Neuronal stem cell (in vitro differentiated cells): ENCODE results near the gene CALCOCO1.
A peak's percentile ranks its signal among the peaks of the same experiment; 100 is the strongest.
"Not testable (repeated sequence)": the region's sequence is repeated elsewhere in the genome, so short reads cannot be mapped to it uniquely, and the experiment has no call there.

Experiments
- DNase-seq: peaks from one replicate; pipeline ENCODE4 v3.0.0-alpha.2; 2013; ENCODE audit warnings: low spot score
- H2AFZ ChIP-seq: one replicate; pipeline ENCODE4 v1.6.1; 2013; ENCODE audit warnings: mild to moderate bottlenecking, low read length, inconsistent platforms
- H2AK5ac ChIP-seq: 2 replicates; pipeline ENCODE4 v1.6.1; 2013; ENCODE audit warnings: low read depth, mild to moderate bottlenecking, inconsistent platforms, low read length, moderate library complexity, mixed read lengths
- H2BK120ac ChIP-seq: 2 replicates; pipeline ENCODE4 v1.6.1; 2013; ENCODE audit warnings: low read depth, mild to moderate bottlenecking, inconsistent platforms, low read length, moderate library complexity, mixed read lengths
- H2BK12ac ChIP-seq: one replicate; pipeline ENCODE4 v1.6.1; 2013; ENCODE audit warnings: low read length, inconsistent platforms
- H2BK15ac ChIP-seq: 2 replicates; pipeline ENCODE4 v1.6.1; 2013; ENCODE audit warnings: mild to moderate bottlenecking, low read length, inconsistent platforms, mixed read lengths
- H2BK5ac ChIP-seq: one replicate; pipeline ENCODE4 v1.6.1; 2013; ENCODE audit warnings: inconsistent platforms, mild to moderate bottlenecking, low read length, moderate library complexity
- H3K14ac ChIP-seq: one replicate; pipeline ENCODE4 v1.6.1; 2013; ENCODE audit warnings: low read length, inconsistent platforms
- H3K18ac ChIP-seq: 2 replicates; pipeline ENCODE4 v1.6.1; 2013; ENCODE audit warnings: low read length, inconsistent platforms
- H3K23ac ChIP-seq: 2 replicates; pipeline ENCODE4 v1.6.1; 2013; ENCODE audit warnings: low read depth, mild to moderate bottlenecking, mixed read lengths, low read length, inconsistent platforms; ENCODE audit not compliant: poor library complexity
- H3K27ac ChIP-seq: replicated peaks from 3 replicates; pipeline ENCODE4 v1.5.1; 2013; ENCODE audit warnings: low read length, inconsistent platforms
- H3K27me3 ChIP-seq, 3 experiments: 2 replicates each; pipeline ENCODE4 v1.6.1; 2013; ENCODE audit warnings: low read length in 3 of 3, mild to moderate bottlenecking in 2 of 3, inconsistent platforms in 1 of 3, low read depth in 1 of 3, mixed read lengths in 1 of 3, moderate library complexity in 1 of 3; ENCODE audit not compliant: control insufficient read depth in 3 of 3, insufficient read depth in 3 of 3
- H3K36me3 ChIP-seq, 2 donors: replicated peaks in 1 of 2; 2 replicates each; pipeline ENCODE4 v1.6.1; 2013; ENCODE audit warnings: low read length in 2 of 2; ENCODE audit not compliant: control insufficient read depth in 2 of 2, insufficient read depth in 2 of 2
- H3K4ac ChIP-seq: 2 replicates; pipeline ENCODE4 v1.6.1; 2013; ENCODE audit warnings: inconsistent platforms, mild to moderate bottlenecking, low read length, moderate library complexity
- H3K4me1 ChIP-seq, 2 donors: 1 replicate in 1 of 2; 2 replicates in 1 of 2; pipeline ENCODE4 v1.6.1; 2013; ENCODE audit warnings: low read length in 2 of 2, low read depth in 1 of 2; ENCODE audit not compliant: control insufficient read depth in 2 of 2, insufficient read depth in 1 of 2
- H3K4me2 ChIP-seq: one replicate; pipeline ENCODE4 v1.6.1; 2013; ENCODE audit warnings: mild to moderate bottlenecking, low read length, inconsistent platforms; ENCODE audit not compliant: insufficient read depth, poor library complexity, severe bottlenecking
- H3K4me3 ChIP-seq, 2 donors: 2 replicates each; pipeline ENCODE4 v1.5.1; 2013; ENCODE audit warnings: low read length in 2 of 2, mild to moderate bottlenecking in 2 of 2, inconsistent platforms in 1 of 2, moderate library complexity in 1 of 2
- H3K79me1 ChIP-seq: one replicate; pipeline ENCODE4 v1.6.1; 2013; ENCODE audit warnings: low read depth, mild to moderate bottlenecking, inconsistent platforms, low read length, moderate library complexity
- H3K9ac ChIP-seq: one replicate; pipeline ENCODE4 v1.6.1; 2013; ENCODE audit warnings: mild to moderate bottlenecking, low read depth, low read length, inconsistent platforms; ENCODE audit not compliant: poor library complexity
- H3K9me3 ChIP-seq, 2 donors: replicated peaks in 1 of 2; 2 replicates each; pipeline versions ENCODE3 to v1.6.1; 2013; ENCODE audit warnings: low read length in 2 of 2, mild to moderate bottlenecking in 2 of 2, inconsistent platforms in 1 of 2, low read depth in 1 of 2, mixed read lengths in 1 of 2, moderate library complexity in 1 of 2; ENCODE audit not compliant: control insufficient read depth in 2 of 2, insufficient read depth in 1 of 2
- H4K8ac ChIP-seq: one replicate; pipeline ENCODE4 v1.6.1; 2013; ENCODE audit warnings: low read depth, mild to moderate bottlenecking, inconsistent platforms, low read length, moderate library complexity
- H4K91ac ChIP-seq: one replicate; pipeline ENCODE4 v1.6.1; 2013; ENCODE audit warnings: low read length, low read depth, mild to moderate bottlenecking, inconsistent platforms; ENCODE audit not compliant: poor library complexity
- WGBS, 2 donors: extraction: QIAGEN DNeasy Blood & Tissue Kit; methylation state at CpG; one replicate each; pipeline ENCODE4 v1.1.7; 2013; ENCODE audit warnings: missing lambda C conversion rate in 2 of 2, mixed read lengths in 1 of 2; ENCODE audit not compliant: insufficient read length in 2 of 2, insufficient replicate concordance in 1 of 2; ENCODE audit errors: extremely low coverage in 2 of 2; 5-methylcytosine and 5-hydroxymethylcytosine counted together

The CALCOCO1 gene

GRCh38 chr12:53722450-53723041 is 4.7 kb downstream of the CALCOCO1 start:
- no peak overlapping the region for H4K8ac ChIP-seq
- H3K4ac ChIP-seq, result no peak overlapping the region
- no peak overlapping the region for H3K4me2 ChIP-seq
- H2AK5ac ChIP-seq, result no peak overlapping the region
- H2BK12ac ChIP-seq, result no peak overlapping the region
- H2BK120ac ChIP-seq, result no peak overlapping the region
- no peak overlapping the region for H2BK15ac ChIP-seq
- H3K27ac ChIP-seq, result no peak overlapping the region
- H3K18ac ChIP-seq, result no peak overlapping the region
- H3K79me1 ChIP-seq, result no peaks in the 10 kb centered on the region
- no peak for DNase-seq
- no CpG with 5 or more reads among the region's 3 CpGs for WGBS, 2 donors
- H3K4me1 ChIP-seq, result peaks cover 0 to 4% of the 10 kb centered on the region in 2 donors
- no peak overlapping the region for H4K91ac ChIP-seq
- no peak overlapping the region for H3K14ac ChIP-seq
- peaks cover 0 to 2% of the 10 kb centered on the region in 2 donors for H3K36me3 ChIP-seq
- H3K27me3 ChIP-seq, result no peaks in the 10 kb centered on the region
- no peak overlapping the region for H3K4me3 ChIP-seq
- no peak overlapping the region for H2AFZ ChIP-seq
- H3K9ac ChIP-seq, result peak overlapping the region; percentile 57
- no peak overlapping the region for H2BK5ac ChIP-seq
- H3K9me3 ChIP-seq, result no peaks in the 10 kb centered on the region
- no peak overlapping the region for H3K23ac ChIP-seq

DNA sequence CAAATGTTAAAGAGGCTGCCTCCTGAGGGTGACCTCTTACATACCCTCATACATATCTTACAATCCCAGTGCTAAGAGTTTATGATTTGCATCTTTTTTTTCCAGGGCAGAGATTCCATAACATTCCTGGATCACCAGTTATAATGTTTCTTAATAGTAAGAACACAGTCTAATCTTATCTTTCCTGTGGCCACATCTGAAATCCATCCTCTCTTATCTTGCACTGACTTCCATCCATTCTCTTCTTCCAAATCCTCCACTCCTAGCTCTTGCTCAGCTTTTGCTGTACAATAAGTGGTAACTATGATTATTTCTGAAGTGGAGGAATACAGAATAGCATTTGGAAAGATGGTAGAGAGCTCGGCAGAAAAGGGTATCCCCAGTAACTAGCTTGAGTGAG is 6.3 kb downstream of the CALCOCO1 start:
- Histone ChIP-seq H3K4ac (no peak overlapping the region), H2AK5ac (no peak overlapping the region), H3K4me2 (no peak overlapping the region), H3K23ac (no peak overlapping the region), H3K4me3 (no peak overlapping the region), H3K9me3 (no peaks in the 10 kb centered on the region), H3K36me3 (peaks cover 0 to 2% of the 10 kb centered on the region in 2 donors), H2BK12ac (no peak overlapping the region), H3K4me1 (peaks cover 0 to 1% of the 10 kb centered on the region in 2 donors), H2BK15ac (no peak overlapping the region), H2BK120ac (no peak overlapping the region), H3K27ac (no peak overlapping the region), H4K91ac (no peak overlapping the region), H3K18ac (no peak overlapping the region), H4K8ac (no peak overlapping the region), H3K27me3 (no peaks in the 10 kb centered on the region), H3K9ac (no peak overlapping the region), H3K14ac (no peak overlapping the region), H2AFZ (no peak overlapping the region), H3K79me1 (no peaks in the 10 kb centered on the region), H2BK5ac (no peak overlapping the region)
- no peak for DNase-seq
- WGBS, 2 donors, result no CpG with 5 or more reads among the region's 1 CpG

GRCh38 chr12:53719649-53720048 is 7.6 kb downstream of the CALCOCO1 start:
- Histone ChIP-seq H2BK15ac (no peak overlapping the region), H2AK5ac (no peak overlapping the region), H4K8ac (no peak overlapping the region), H3K18ac (no peak overlapping the region), H3K36me3 (peaks cover 0 to 2% of the 10 kb centered on the region in 2 donors), H3K23ac (no peak overlapping the region), H3K27me3 (no peaks in the 10 kb centered on the region), H3K27ac (no peak overlapping the region), H3K9ac (no peak overlapping the region), H3K9me3 (no peaks in the 10 kb centered on the region), H3K14ac (no peak overlapping the region), H3K4me3 (no peak overlapping the region), H3K4me2 (no peak overlapping the region), H3K4ac (no peak overlapping the region), H2BK5ac (no peak overlapping the region), H4K91ac (no peak overlapping the region), H3K4me1 (peaks cover 0 to 1% of the 10 kb centered on the region in 2 donors), H2BK120ac (no peak overlapping the region), H2AFZ (no peak overlapping the region), H3K79me1 (no peaks in the 10 kb centered on the region), H2BK12ac (no peak overlapping the region)
- no peak for DNase-seq
- no CpG with 5 or more reads among the region's 2 CpGs for WGBS, 2 donors

- not testable (repeated sequence) for H3K14ac ChIP-seq, H3K27me3 ChIP-seq, H3K9me3 ChIP-seq, H3K4ac ChIP-seq, H3K23ac ChIP-seq, H2BK12ac ChIP-seq, H2BK5ac ChIP-seq, H2BK120ac ChIP-seq, H3K9ac ChIP-seq, H3K4me1 ChIP-seq, H4K8ac ChIP-seq, DNase-seq, H3K36me3 ChIP-seq, H3K79me1 ChIP-seq, H2AK5ac ChIP-seq, H3K27ac ChIP-seq, H2BK15ac ChIP-seq, H4K91ac ChIP-seq, H3K18ac ChIP-seq, H2AFZ ChIP-seq, H3K4me3 ChIP-seq, H3K4me2 ChIP-seq
- WGBS, 2 donors, result no CpG with 5 or more reads among the region's 6 CpGs
Observed at GRCh38 chr12:53718567-53718966, 8.7 kb downstream of the CALCOCO1 start.
